ENCODE data around the gene TIGIT. TPM values are rescaled to one million over a fixed set of nuclear protein-coding genes. Genes with fewer than 3 reads are reported as not detected.

TIGIT gene
- total and polyA plus RNA-seq, 2 of the 13 experiments (the other 11 are each of a cell fraction or from before 2014, with no cell fraction given), result not detected

- H3K79me2 ChIP-seq (ENCODE audit: insufficient read depth, low read length), result no peaks in the 10 kb centered on the region
- intact Hi-C loops (cut with micrococcal nuclease; ENCODE audit: unreplicated experiment) (no loop called here), in situ Hi-C loops (cut with HindIII; ENCODE audit: extremely low pct_ligation_motif_present, low pct_unique_long_range_greater_than_20kb) (no loop called here)
- H3K27ac ChIP-seq (ENCODE audit: extremely low read length, insufficient read depth, low read length), result no peak overlapping the region
- no peak overlapping the region for H3K4me3 ChIP-seq (replicated peaks in 1 of 3; ENCODE audit: insufficient read depth in 1 of 3, low read depth in 2 of 3, low read length in 3 of 3)
- no peaks in the 10 kb centered on the region for H3K36me3 ChIP-seq (replicated peaks in 1 of 2; ENCODE audit: control insufficient read depth in 1 of 2, insufficient read depth in 2 of 2, low read length in 2 of 2)
- no peak overlapping the region for H3K4me2 ChIP-seq (ENCODE audit: low read depth, low read length)
- no peaks in the 10 kb centered on the region for H4K20me1 ChIP-seq (ENCODE audit: insufficient read depth, low read length)
- ChIA-PET POLR2A (no interaction called here), CTCF (ENCODE audit: low intra/inter-chr PET ratio, low total read pairs) (no interaction called here)
- H2AFZ ChIP-seq (ENCODE audit: low read length), result no peak overlapping the region
- ATAC-seq, result no peak
- H3K4me1 ChIP-seq (ENCODE audit: insufficient read depth, low read length), result no peaks in the 10 kb centered on the region
- no peaks in the 10 kb centered on the region for H3K27me3 ChIP-seq (ENCODE audit: control insufficient read depth in 1 of 2, insufficient read depth in 2 of 2, low read length in 2 of 2)
- 51% methylated on average over 5 of the region's 5 CpGs for WGBS (ENCODE audit: low lambda C conversion rate)
- DNase-seq (ENCODE audit: low spot score), result no peak
- no peak overlapping the region for H3K9ac ChIP-seq (ENCODE audit: insufficient read depth, low read depth, low read length)
- FAIRE-seq, result no peak
- H3K9me3 ChIP-seq (ENCODE audit: low read length), result no peaks in the 10 kb centered on the region
- no TSS peak for BruUV-seq (replicated peaks)
- TF ChIP-seq ZNF589 (CRISPR knock-in tag; conservative IDR thresholded peaks at IDR 0.05) (no peak), PRDM15 (CRISPR knock-in tag; IDR thresholded peaks at IDR 0.05) (no peak), ZBTB26 (CRISPR knock-in tag; IDR thresholded peaks at IDR 0.05; ENCODE audit: borderline replicate concordance) (no peak), IRF2 (CRISPR knock-in tag; IDR thresholded peaks at IDR 0.05) (no peak), ZNF234 (CRISPR knock-in tag; conservative IDR thresholded peaks at IDR 0.05) (no peak), BHLHE40 (IDR thresholded peaks at IDR 0.05; ENCODE audit: low read length) (no peak), KAT8 (CRISPR knock-in tag; IDR thresholded peaks at IDR 0.05) (no peak), SOX13 (IDR thresholded peaks at IDR 0.05) (no peak), SOX13 (CRISPR knock-in tag; conservative IDR thresholded peaks at IDR 0.05 in 1 of 2, IDR thresholded peaks at IDR 0.05 in 1 of 2) (no peak), SOX5 (CRISPR knock-in tag; IDR thresholded peaks at IDR 0.05; ENCODE audit: borderline replicate concordance) (no peak), FOXO1 (CRISPR knock-in tag; IDR thresholded peaks at IDR 0.05) (no peak), ZBTB1 (CRISPR knock-in tag; IDR thresholded peaks at IDR 0.05; ENCODE audit: borderline replicate concordance) (no peak), NAIF1 (CRISPR knock-in tag; IDR thresholded peaks at IDR 0.05; ENCODE audit: borderline replicate concordance) (no peak), ZFY (CRISPR knock-in tag; IDR thresholded peaks at IDR 0.05) (no peak), ZFAT (CRISPR knock-in tag; conservative IDR thresholded peaks at IDR 0.05) (no peak), IRX3 (CRISPR knock-in tag; IDR thresholded peaks at IDR 0.05; ENCODE audit: borderline replicate concordance, low read depth) (no peak), ERF (CRISPR knock-in tag; IDR thresholded peaks at IDR 0.05) (no peak), ZNF770 (CRISPR knock-in tag; IDR thresholded peaks at IDR 0.05) (no peak)
- TF ChIP-seq, protein P1, sequence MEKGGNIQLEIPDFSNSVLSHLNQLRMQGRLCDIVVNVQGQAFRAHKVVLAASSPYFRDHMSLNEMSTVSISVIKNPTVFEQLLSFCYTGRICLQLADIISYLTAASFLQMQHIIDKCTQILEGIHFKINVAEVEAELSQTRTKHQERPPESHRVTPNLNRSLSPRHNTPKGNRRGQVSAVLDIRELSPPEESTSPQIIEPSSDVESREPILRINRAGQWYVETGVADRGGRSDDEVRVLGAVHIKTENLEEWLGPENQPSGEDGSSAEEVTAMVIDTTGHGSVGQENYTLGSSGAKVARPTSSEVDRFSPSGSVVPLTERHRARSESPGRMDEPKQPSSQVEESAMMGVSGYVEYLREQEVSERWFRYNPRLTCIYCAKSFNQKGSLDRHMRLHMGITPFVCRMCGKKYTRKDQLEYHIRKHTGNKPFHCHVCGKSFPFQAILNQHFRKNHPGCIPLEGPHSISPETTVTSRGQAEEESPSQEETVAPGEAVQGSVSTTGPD (CRISPR knock-in tag; IDR thresholded peaks at IDR 0.05), result no peak
Measured at GRCh38 chr3:114308830-114309229, 15.0 kb downstream of the TIGIT start.

Measured in HepG2 (cell line).